HepG2 (cell line): ENCODE results near the gene GATA3.

ENCODE experiments used
- CTCF ChIP-seq: sonication (generic); formaldehyde crosslinking; IDR thresholded peaks from 2 replicates; pipeline ENCODE4 v1.5.0; 2020; ENCODE audit warnings: mild to moderate bottlenecking, missing genetic modification reagents, moderate library complexity
- MTF1 ChIP-seq: sonication (generic); formaldehyde crosslinking; IDR thresholded peaks from 2 replicates; pipeline ENCODE4 v1.5.0; 2020; ENCODE audit warnings: missing genetic modification reagents
- SP1 ChIP-seq, 2 experiments: fragments of 450-650 bp in 1 of 2; sonication (generic) in 1 of 2; formaldehyde crosslinking in 1 of 2; IDR thresholded peaks; 2 replicates each; pipeline versions ENCODE4 v1.4.0 to v1.6.1; 2016 to 2020; ENCODE audit warnings: missing genetic modification reagents in 1 of 2
- ZNF274 ChIP-seq: sonication (generic); formaldehyde crosslinking; IDR thresholded peaks from 2 replicates; pipeline ENCODE4 v1.5.1; 2020; ENCODE audit warnings: mild to moderate bottlenecking, missing genetic modification reagents

DNA sequence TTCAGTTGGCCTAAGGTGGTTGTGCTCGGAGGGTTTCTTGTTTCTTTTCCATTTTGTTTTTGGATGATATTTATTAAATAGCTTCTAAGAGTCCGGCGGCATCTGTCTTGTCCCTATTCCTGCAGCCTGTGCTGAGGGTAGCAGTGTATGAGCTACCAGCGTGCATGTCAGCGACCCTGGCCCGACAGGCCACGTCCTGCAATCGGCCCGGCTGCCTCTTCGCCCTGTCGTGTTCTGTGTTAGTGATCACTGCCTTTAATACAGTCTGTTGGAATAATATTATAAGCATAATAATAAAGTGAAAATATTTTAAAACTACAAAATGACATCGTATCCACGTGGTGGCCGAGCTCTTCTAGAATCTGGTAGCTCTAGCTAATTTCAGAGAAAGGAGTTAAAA, 20.4 kb downstream of the GATA3 start:
- TF ChIP-seq MTF1 (CRISPR knock-in tag): no peak
- no peak for TF ChIP-seq CTCF (CRISPR knock-in tag)
- no peak for TF ChIP-seq SP1 (IDR thresholded peaks at IDR 0.05)
- no peak for TF ChIP-seq SP1 (CRISPR knock-in tag; IDR thresholded peaks at IDR 0.05)
- no peak for TF ChIP-seq ZNF274 (CRISPR knock-in tag)
